K562 (cell line): Measurements from ENCODE around the gene DUXB. TPM values are rescaled to one million over a fixed set of nuclear protein-coding genes. Genes with fewer than 3 reads are reported as not detected.

Source experiments
- EWSR1 ChIP-seq: fragments of 450-650 bp; IDR thresholded peaks from 2 replicates; pipeline ENCODE4 v1.6.1; 2018; ENCODE audit warnings: borderline replicate concordance, mild to moderate bottlenecking, low read depth, moderate library complexity; ENCODE audit not compliant: partially characterized antibody
- FIP1L1 ChIP-seq: fragments of 200-400 bp; formaldehyde crosslinking; IDR thresholded peaks from 2 replicates; pipeline ENCODE4 v1.6.1; 2018; ENCODE audit warnings: mild to moderate bottlenecking, low read depth, low read length; ENCODE audit not compliant: poor library complexity, severe bottlenecking
- IRF1 ChIP-seq: sonication (generic); formaldehyde crosslinking; IDR thresholded peaks from 2 replicates; pipeline ENCODE4 v1.8.0; 2022; ENCODE audit warnings: missing genetic modification reagents, mild to moderate bottlenecking, borderline replicate concordance
- MTA1 ChIP-seq: fragments of 450-650 bp; IDR thresholded peaks from 2 replicates; pipeline ENCODE4 v1.6.1; 2017; ENCODE audit warnings: borderline replicate concordance
- POLR2AphosphoS5 ChIP-seq: IDR thresholded peaks from 2 replicates; pipeline ENCODE4 v1.6.1; 2011; ENCODE audit warnings: mild to moderate bottlenecking, low read depth, low read length, moderate library complexity; ENCODE audit not compliant: control insufficient read depth, insufficient read depth
- SRSF7 ChIP-seq: fragments of 200-400 bp; formaldehyde crosslinking; optimal IDR thresholded peaks from 2 replicates; pipeline ENCODE3; 2017; ENCODE audit warnings: mild to moderate bottlenecking, low read depth, low read length
- THAP12 ChIP-seq: fragments of 250-450 bp; sonication (Bioruptor Pico); IDR thresholded peaks from 2 replicates; pipeline ENCODE4 v1.9.0; 2021; ENCODE audit warnings: mild to moderate bottlenecking, inconsistent platforms
- ZNF232 ChIP-seq: sonication (generic); formaldehyde crosslinking; IDR thresholded peaks from 2 replicates; pipeline ENCODE4 v1.8.0; 2022; ENCODE audit warnings: mild to moderate bottlenecking, missing genetic modification reagents
- polyA plus RNA-seq, 8 experiments: library from polyadenylated mRNA; depleted of rRNA in 4 of 8; stranded (reverse) in 5 of 8; unstranded in 3 of 8; fragments of >200 nt; fragmentation: Nextera tagmentation in 2 of 8; fragmentation: Illumina TruSeq in 1 of 8; extraction: Ambion mirVana in 2 of 8; extraction: Trizol in 1 of 8; gene quantifications; 2 replicates each; pipeline versions ENCODE4 v1.2.1 to v1.2.3, GENCODE V29; 2011 to 2014; ENCODE audit warnings: inconsistent platforms in 1 of 8, missing spikeins in 1 of 8
- total RNA-seq, 7 experiments: library from RNA; depleted of rRNA in 6 of 7; stranded (reverse); fragments of >200 nt in 6 of 7; fragmentation: Illumina TruSeq in 2 of 7; extraction: Trizol in 2 of 7; gene quantifications; 2 replicates each; pipeline versions ENCODE4 v1.2.1 to v1.2.3, GENCODE V29; 2011 to 2021; ENCODE audit warnings: low replicate concordance in 1 of 7
- TF ChIP-seq, protein P1 (sequence below), 2 experiments: fragments of 450-650 bp in 1 of 2; sonication (generic) in 1 of 2; formaldehyde crosslinking in 1 of 2; IDR thresholded peaks; 2 replicates each; pipeline versions ENCODE4 v1.7.1 to v1.9.0; 2016 to 2022; ENCODE audit warnings: inconsistent platforms in 1 of 2, mild to moderate bottlenecking in 1 of 2, missing genetic modification reagents in 1 of 2
- TF ChIP-seq, protein P2 (sequence below): sonication (generic); formaldehyde crosslinking; IDR thresholded peaks from 2 replicates; pipeline ENCODE4 v1.8.0; 2022; ENCODE audit warnings: mild to moderate bottlenecking, missing genetic modification reagents, borderline replicate concordance

The DUXB gene
- total and polyA plus RNA-seq, 9 of the 15 experiments (the other 6 are each of a cell fraction or from before 2014, with no cell fraction given): not detected

- TF ChIP-seq, protein P1, sequence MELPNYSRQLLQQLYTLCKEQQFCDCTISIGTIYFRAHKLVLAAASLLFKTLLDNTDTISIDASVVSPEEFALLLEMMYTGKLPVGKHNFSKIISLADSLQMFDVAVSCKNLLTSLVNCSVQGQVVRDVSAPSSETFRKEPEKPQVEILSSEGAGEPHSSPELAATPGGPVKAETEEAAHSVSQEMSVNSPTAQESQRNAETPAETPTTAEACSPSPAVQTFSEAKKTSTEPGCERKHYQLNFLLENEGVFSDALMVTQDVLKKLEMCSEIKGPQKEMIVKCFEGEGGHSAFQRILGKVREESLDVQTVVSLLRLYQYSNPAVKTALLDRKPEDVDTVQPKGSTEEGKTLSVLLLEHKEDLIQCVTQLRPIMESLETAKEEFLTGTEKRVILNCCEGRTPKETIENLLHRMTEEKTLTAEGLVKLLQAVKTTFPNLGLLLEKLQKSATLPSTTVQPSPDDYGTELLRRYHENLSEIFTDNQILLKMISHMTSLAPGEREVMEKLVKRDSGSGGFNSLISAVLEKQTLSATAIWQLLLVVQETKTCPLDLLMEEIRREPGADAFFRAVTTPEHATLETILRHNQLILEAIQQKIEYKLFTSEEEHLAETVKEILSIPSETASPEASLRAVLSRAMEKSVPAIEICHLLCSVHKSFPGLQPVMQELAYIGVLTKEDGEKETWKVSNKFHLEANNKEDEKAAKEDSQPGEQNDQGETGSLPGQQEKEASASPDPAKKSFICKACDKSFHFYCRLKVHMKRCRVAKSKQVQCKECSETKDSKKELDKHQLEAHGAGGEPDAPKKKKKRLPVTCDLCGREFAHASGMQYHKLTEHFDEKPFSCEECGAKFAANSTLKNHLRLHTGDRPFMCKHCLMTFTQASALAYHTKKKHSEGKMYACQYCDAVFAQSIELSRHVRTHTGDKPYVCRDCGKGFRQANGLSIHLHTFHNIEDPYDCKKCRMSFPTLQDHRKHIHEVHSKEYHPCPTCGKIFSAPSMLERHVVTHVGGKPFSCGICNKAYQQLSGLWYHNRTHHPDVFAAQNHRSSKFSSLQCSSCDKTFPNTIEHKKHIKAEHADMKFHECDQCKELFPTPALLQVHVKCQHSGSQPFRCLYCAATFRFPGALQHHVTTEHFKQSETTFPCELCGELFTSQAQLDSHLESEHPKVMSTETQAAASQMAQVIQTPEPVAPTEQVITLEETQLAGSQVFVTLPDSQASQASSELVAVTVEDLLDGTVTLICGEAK (IDR thresholded peaks at IDR 0.05): peak; percentile 52
- TF ChIP-seq, protein P1 (CRISPR knock-in tag; IDR thresholded peaks at IDR 0.05): no peak
- TF ChIP-seq IRF1 (CRISPR knock-in tag) (no peak), MTA1 (no peak), THAP12 (no peak), POLR2AphosphoS5 (0 out of 2 replicates have a peak, but pooled peaks have one; percentile 34), ZNF232 (CRISPR knock-in tag) (peak; percentile 3; the same call in 1 of the 2 replicates), SRSF7 (no peak), EWSR1 (no peak), FIP1L1 (no peak)
- TF ChIP-seq, protein P2, sequence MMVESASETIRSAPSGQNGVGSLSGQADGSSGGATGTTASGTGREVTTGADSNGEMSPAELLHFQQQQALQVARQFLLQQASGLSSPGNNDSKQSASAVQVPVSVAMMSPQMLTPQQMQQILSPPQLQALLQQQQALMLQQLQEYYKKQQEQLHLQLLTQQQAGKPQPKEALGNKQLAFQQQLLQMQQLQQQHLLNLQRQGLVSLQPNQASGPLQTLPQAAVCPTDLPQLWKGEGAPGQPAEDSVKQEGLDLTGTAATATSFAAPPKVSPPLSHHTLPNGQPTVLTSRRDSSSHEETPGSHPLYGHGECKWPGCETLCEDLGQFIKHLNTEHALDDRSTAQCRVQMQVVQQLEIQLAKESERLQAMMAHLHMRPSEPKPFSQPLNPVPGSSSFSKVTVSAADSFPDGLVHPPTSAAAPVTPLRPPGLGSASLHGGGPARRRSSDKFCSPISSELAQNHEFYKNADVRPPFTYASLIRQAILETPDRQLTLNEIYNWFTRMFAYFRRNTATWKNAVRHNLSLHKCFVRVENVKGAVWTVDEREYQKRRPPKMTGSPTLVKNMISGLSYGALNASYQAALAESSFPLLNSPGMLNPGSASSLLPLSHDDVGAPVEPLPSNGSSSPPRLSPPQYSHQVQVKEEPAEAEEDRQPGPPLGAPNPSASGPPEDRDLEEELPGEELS (CRISPR knock-in tag): no peak
Observed at GRCh38 chr16:75648265-75649076, 52.8 kb downstream of the DUXB start (continued).
